Astrocyte of the cerebellum (primary cell): ENCODE data around the gene GMPR2.

Source experiments
- DNase-seq: peaks from one replicate; pipeline ENCODE4 v3.0.0-alpha.2; 2011; ENCODE audit warnings: low read depth
- H3K4me3 ChIP-seq: 2 replicates; pipeline ENCODE4 v1.5.1; 2011; ENCODE audit warnings: mild to moderate bottlenecking, low read depth, low read length, moderate library complexity
- CTCF ChIP-seq: IDR thresholded peaks from 2 replicates; pipeline ENCODE4 v1.5.1; 2012; ENCODE audit warnings: low read length, low read depth, moderate library complexity, mild to moderate bottlenecking; ENCODE audit errors: missing control alignments
- in situ Hi-C: cut with HindIII; loops from 2 replicates; pipeline ENCODE4 v1.10.0; 2017; ENCODE audit warnings: low sequenced_read_pairs

The GMPR2 gene

GRCh38 chr14:24252289-24253124 is 19.8 kb downstream of the GMPR2 start:
- in situ Hi-C loops = no loop called here

GRCh38 chr14:24253936-24254335 is 21.2 kb downstream of the GMPR2 start:
- in situ Hi-C loops = no loop called here
- no peak for DNase-seq
- no peak overlapping the region for H3K4me3 ChIP-seq
- TF ChIP-seq CTCF = no peak

More at GRCh38 chr14:24252289-24253124, 19.8 kb downstream of the GMPR2 start:
- TF ChIP-seq CTCF = no peak
- no peak for DNase-seq
- no peak overlapping the region for H3K4me3 ChIP-seq

GRCh38 chr14:24254630-24255392 is 22.1 kb downstream of the GMPR2 start:
- H3K4me3 ChIP-seq = no peak overlapping the region

GRCh38 chr14:24255438-24255837 is 22.7 kb downstream of the GMPR2 start:
- in situ Hi-C loops = no loop called here

More at GRCh38 chr14:24254630-24255392, 22.1 kb downstream of the GMPR2 start:
- in situ Hi-C loops = no loop called here
- DNase-seq = no peak
- TF ChIP-seq CTCF = no peak

GRCh38 chr14:24255931-24256711 is 23.4 kb downstream of the GMPR2 start:
- in situ Hi-C loops = no loop called here

More at GRCh38 chr14:24255438-24255837, 22.7 kb downstream of the GMPR2 start:
- DNase-seq = no peak
- TF ChIP-seq CTCF = no peak
- H3K4me3 ChIP-seq = no peak overlapping the region

More at GRCh38 chr14:24255931-24256711, 23.4 kb downstream of the GMPR2 start:
- no peak for DNase-seq
- no peak for TF ChIP-seq CTCF
- no peak overlapping the region for H3K4me3 ChIP-seq
